Fibroblast of skin of left biceps (primary cell): ENCODE data around the gene SETDB1.
"Not testable (repeated sequence)": the region's sequence is repeated elsewhere in the genome, so short reads cannot be mapped to it uniquely, and the experiment has no call there.

Source experiments
- DNase-seq, 2 experiments: peaks; one replicate each; pipeline ENCODE4 v3.0.0-alpha.2; 2013; ENCODE audit warnings: low read depth in 2 of 2

Gene SETDB1

DNA sequence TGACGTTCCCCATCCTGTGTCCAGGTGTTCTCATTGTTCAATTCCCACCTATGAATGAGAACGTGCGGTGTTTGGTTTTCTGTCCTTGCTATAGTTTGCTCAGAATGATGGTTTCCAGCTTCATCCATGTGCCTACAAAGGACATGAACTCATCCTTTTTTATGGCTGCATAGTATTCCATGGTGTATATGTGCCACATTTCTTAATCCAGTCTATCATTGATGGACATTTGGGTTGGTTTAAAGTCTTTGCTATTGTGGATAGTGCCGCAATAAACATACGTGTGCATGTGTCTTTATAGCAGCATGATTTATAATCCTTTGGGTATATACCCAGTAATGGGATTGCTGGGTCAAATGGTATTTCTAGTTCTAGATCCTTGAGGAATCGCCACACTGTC is 2.6 kb downstream of the SETDB1 start:
- DNase-seq = not testable (repeated sequence)

DNA sequence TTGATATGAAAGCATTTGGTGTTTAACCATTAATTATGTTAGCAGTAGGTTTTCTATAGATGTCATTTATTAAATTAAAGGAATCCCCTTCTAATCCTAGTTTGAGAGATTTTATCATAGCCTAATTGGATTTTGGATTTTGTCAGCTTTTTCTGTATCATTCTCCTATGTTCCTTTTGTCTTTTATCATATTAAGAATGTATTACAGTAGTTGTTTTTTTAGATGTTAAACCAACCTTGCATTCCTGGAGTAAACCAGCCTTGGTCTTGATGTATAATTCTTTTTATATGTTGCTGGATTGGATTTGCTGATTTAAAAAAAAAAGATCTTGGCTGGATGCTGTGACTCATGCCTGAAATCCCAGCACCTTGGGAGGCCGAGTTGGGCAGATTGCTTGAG is 5.6 kb downstream of the SETDB1 start:
- no peak for DNase-seq

DNA sequence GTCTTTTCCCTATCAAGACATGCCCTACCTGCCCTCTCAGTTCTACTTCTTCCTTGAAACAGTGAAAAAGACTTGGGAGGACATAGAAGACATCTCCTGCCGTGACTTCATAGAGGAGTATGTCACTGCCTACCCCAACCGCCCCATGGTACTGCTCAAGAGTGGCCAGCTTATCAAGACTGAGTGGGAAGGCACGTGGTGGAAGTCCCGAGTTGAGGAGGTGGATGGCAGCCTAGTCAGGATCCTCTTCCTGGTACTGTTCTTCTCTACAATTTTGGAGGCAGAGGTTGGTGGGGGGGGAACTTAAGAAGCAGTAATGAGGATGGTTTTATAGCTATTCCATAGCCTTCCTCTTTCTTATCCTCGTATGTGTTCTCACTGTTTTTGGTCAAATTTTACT is 18.7 kb downstream of the SETDB1 start:
- no peak for DNase-seq

DNA sequence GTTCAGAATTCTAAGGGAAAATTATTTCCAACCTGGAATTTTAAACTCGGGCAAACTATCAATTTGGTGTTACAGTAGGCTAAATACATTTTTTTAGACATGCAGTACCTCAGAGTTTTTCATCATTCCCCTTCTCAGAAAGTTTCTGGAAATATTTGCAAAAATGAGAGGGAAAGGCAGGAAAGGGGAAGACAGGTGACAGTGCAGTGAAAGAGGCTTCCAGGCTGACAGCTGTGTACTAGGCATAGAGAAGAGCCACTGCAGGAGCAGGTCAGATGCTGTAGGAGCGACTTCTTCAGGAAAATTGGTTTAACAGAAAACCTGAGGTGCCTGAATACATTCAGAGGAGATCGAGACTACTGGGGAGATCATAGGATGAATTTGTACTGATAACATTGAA is 28.5 kb downstream of the SETDB1 start:
- no peak for DNase-seq

DNA sequence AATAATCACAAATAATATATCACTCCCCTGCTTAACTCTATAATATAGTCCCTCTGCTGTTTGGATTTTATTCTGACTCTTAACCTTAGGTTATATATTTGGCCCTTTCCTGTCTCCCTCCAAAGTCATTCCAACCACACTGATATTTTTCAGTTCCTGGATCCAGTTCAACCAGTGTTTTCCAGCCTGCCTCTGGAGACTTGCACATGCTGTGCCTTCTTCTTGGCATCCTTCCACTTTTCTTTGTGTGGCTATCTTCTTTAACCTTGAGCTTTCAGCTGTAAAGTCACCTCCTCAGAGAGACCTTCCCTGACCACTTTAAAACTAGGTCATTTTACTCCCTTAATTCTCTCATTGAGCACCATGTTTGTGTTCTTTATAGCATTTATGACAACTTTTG is 29.1 kb downstream of the SETDB1 start:
- no peak for DNase-seq

DNA sequence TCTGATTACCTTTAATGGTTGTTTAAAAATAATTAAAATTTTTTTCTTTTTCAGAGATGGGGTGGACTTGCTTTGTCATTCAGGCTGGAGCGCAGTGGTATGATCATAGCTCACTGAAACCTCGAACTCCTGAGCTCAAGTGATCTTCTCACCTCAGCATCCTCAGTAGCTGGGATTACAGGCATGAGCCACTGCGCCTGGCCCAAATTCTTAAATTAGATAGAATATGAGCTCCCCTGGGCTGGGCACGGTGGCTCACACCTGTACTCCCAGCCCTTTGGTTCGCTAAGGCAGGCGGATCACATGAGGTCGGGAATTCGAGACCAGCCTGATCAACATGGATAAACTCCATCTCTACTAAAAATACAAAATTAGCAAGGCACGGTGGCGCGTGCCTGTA is 31.5 kb downstream of the SETDB1 start:
- no peak for DNase-seq

DNA sequence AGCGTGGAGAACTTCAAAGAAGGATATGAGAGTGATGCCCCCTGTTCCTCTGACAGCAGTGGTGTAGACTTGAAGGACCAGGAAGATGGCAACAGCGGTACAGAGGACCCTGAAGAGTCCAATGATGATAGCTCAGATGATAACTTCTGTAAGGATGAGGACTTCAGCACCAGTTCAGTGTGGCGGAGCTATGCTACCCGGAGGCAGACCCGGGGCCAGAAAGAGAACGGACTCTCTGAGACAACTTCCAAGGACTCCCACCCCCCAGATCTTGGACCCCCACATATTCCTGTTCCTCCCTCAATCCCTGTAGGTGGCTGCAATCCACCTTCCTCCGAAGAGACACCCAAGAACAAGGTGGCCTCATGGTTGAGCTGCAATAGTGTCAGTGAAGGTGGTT is 34.5 kb downstream of the SETDB1 start:
- DNase-seq = no peak

DNA sequence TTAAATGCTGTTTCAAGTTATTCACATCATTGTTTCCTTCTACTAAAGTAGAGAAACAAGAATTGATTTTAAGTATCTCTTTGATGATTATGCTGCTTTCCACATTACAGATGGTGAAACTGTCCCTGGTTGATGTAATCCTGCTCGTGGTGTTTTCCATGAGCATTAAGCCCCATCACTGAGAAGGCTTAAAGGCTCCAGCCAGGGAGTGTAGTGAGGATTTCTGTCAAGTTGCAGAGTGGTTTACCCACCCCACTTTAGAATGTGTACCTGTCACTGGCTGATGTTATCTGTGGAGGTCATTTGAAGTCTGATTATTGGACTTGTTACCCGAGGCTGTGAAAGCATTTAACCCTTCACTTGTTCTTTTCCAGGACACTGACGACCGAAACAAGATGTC is 35.6 kb downstream of the SETDB1 start:
- DNase-seq = no peak

DNA sequence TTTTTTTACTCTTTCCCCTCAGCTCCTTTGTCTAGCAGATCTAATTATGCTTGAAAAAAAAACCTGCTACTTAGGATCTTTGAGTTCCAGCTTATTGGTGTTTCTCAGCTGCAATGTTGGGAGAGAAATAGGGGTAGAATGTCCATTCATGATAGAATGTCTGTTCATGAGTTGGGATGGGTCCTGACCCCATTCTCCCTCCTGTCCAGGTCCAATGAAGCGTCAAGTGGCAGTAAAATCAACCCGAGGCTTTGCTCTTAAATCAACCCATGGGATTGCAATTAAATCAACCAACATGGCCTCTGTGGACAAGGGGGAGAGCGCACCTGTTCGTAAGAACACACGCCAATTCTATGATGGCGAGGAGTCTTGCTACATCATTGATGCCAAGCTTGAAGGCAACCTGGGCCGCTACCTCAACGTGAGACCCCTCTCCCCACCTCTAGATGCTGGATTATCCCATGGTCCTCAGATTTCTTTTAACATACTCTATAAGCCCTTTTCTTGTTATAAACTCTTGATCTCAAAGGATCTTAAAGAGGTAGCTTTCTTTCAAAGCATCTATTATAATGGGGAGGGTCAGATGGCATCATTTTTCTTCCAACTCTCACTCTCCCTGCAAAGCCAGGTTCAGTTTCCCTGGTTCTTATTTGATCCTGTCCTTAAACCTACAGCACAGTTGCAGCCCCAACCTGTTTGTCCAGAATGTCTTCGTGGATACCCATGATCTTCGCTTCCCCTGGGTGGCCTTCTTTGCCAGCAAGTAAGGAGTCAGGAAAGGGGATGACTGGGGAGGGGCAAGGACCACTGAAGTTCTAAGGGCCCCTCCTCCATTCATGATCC is 37.4 kb downstream of the SETDB1 start:
- DNase-seq = no peak

DNA sequence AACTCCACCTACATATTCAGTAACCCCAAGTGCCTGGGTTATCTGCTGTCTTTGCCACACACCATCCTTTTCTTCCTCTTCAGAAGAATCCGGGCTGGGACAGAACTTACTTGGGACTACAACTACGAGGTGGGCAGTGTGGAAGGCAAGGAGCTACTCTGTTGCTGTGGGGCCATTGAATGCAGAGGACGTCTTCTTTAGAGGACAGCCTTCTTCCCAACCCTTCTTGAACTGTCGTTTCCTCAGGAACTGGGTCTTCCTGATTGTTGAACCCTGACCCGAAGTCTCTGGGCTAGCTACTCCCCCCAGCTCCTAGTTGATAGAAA is 38.0 kb downstream of the SETDB1 start:
- no peak for DNase-seq

DNA sequence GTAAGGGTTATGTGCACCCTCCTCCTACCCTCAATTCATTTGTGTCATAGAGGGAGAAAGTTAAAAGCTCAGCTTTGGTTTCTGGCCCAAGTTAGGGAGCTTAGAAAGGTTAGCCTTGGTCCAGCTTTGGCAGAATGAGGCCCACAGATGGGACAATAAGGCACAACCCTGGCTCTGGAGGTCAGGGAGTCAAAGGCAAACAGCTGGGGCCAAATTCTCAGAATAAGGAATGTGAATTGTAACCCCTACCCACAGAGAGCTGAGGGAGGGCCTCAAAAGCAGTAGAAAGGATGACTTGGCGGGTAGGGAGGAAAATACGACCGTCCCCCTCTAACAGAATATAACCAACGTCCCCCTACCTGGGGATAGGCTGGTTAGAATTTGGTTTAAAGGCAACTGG is 39.4 kb downstream of the SETDB1 start:
- DNase-seq = no peak

DNA sequence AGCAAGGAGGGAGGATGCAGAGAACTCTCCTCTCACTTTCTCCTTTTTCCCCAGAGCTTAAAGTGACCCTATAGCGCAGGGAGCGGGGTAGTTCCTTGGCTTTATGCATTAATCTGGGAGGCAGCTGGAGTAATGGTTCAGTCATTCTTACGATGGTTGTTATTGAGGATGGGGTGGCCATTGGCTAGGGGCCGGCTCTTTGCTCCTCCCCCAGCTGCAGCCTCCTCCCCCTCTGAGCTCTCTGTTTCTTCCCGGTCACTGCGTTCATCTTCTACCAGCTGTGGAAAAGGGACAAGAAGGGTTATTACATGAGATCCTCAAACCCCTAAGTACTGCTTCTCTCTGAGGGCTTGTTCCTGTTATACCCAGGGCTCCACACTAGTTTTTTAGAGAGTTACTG is 39.8 kb downstream of the SETDB1 start:
- DNase-seq = no peak

DNA sequence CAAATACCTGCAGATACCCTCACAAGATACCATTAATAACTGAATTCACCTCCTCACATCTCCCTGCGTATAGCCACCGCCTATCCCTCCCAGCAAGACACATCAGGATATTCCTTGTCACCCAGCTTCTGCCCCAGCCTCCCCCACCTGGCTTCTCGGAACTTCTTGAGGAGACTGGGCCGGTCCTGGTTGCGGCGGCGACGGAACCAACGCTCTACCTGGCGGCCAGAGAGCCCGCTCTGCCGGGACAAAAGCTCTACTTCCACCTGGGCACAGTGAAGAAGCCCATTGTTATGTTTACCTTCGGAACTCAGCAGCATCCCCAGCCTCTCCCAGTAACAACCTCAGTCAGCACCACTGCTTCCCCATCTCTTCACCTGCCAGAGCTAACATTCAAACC is 41.8 kb downstream of the SETDB1 start:
- DNase-seq = no peak

DNA sequence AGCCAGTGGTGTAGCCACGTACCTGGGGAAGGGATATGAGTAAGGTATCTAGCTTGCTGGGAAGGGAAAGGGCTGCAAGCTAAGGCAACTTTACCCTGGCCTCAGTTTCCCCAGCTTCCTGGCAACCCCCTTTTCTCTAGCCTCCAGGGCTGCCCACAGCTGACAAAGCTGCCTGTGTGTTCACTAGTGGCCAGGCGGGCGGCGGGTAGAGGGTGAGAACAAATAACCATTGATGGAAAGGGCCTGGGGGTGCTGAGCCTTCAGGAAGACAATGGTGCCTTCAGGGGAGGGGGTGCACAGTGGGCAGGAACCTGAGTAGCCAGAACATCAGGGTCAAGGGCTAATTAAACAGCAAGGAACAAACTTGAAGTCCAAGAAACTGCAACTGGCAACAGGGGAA is 42.3 kb downstream of the SETDB1 start:
- no peak for DNase-seq

DNA sequence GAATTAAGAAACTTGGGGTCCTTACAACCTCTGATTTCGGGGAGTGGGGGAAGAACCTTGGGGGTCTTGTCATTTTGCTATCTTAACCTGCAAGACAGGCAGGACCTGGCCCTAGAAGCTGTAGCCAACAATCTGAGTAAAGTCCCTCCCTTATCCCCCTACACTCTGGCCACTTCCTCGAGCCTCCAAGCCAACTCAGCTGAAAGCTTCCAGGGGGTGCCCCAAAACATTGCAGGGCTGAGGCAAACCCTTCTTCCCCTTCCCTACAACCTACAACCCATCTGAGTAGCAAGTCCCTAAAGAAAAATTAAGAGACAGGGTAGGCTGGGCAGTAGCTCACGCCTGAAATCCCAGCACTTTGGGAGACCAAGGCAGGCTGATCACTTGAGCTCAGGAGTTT is 43.5 kb downstream of the SETDB1 start:
- no peak for DNase-seq

DNA sequence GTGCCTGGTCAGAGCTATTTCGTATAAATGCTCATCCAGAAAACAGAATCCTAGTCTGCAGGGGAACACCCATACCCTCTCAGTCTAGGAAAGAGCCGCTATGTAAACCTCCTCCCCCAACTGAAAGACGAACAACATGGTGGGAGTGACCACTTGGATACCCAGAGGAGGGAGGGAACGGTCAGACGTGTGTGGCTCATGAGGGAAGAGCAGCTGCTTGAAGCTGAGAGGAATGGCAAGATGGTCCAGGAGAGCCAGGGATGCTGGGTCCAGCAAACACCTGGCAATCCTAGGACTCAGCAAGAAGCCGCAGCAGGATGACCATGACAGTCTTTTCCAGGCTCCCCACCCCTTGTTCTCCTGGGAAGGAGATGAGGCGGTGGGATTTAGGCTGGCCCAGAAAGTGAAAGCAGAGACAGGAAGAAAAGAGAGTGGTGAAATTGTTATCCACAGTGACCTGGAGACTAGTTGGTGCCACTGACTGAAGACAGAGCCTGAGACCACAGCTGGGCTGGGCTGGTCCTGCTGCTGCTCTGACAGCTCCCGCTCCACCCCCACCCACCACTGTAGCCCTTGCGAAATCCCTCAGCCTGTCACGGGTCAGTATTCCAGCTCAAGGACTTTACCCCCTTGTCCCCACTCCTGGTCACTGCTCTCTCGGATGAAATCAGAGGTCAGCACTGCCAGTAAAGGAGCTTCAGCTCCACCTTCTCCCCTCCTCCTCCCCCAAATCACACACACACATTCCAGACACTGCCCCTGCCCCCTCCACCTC is 44.8 kb downstream of the SETDB1 start:
- no peak for DNase-seq

DNA sequence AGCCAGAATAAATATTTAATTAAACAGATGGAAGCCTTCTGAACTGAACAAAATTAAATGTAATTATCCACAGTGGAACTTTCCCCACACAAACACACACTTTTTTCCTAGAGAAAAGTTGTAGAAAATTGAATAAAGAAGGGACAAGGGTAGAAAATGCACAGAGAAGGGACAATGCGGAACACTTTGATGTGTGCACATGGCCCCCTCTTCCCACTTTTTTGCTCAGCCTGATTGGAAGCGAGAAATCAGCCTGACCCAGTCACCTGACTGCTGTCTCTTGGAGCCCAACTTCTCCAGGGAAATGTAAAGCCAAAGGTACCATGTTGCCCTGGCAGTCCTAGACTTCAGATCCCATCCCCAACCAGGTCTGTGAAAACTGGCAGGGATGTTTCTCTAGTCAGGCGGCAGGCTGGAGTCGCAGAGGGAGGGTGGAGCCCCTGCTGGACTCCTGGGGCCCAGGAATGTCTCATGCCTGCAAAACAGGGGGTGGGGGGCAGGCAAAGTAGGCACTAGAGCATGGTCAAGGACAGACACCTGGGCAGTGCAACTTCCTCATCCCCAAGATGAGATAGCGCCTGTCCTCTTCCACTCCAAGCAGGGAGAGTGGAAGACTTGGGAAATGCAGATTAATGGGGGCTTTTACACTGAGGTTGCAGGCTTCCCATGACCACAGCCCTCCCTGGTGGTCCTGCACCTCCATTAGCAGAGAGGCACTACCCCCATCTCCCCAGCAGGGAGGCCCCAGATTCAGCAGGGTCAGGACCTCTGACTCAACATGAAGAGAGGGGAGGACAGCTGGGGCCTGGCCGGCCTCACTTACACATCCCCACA is 45.6 kb downstream of the SETDB1 start:
- no peak for DNase-seq

DNA sequence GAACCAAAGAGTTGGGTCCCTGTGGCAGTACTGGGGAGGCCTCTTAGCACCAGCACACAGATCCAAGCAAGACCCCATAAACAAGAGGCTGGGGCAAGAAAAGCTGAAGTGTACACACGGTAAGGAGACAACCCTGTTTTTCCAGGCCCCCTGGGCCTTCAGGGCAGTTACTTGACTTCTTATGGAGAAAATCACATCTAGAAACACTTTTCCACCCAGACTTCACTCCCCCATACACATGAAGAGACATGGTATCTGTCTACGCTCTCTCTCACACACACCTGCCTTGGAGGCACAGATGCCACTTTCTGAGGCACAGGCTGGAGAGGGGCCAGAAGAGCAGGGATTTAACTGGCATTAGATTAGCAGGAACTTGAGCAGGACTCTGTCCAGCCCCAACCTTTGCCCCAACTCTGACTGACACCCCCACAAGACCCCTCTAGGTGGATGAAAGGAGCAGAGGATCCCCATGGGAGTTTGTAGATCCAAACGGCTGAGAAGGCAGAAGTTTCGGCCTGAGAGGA is 46.3 kb downstream of the SETDB1 start:
- no peak for DNase-seq

DNA sequence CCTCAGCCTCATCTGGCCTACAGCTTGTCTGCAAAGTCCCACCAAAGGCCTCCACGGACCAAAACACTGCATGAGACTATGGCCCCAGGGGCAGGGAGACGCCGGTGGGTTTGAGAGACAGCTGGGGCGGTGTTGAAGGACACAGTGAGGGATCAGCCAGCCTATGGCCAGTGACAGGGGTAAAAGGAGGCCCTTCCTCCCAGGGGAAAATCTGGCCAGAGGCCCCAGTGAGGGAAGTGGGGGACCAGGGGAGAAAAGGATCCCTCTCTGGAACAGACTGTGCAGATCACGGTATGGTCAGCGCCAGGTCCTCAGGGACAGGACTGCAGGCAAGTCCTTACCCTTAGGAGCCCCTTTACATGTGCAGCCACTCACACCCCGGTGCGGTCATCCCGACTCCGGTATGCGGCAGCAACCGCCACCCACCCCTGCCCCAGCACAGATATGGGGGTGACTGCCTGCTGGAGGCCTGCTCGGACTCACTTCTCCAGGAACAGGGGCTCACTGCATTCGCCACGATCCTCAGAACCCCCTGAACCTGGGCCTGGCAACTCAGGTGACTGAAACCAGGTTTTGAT is 47.2 kb downstream of the SETDB1 start:
- DNase-seq = no peak

DNA sequence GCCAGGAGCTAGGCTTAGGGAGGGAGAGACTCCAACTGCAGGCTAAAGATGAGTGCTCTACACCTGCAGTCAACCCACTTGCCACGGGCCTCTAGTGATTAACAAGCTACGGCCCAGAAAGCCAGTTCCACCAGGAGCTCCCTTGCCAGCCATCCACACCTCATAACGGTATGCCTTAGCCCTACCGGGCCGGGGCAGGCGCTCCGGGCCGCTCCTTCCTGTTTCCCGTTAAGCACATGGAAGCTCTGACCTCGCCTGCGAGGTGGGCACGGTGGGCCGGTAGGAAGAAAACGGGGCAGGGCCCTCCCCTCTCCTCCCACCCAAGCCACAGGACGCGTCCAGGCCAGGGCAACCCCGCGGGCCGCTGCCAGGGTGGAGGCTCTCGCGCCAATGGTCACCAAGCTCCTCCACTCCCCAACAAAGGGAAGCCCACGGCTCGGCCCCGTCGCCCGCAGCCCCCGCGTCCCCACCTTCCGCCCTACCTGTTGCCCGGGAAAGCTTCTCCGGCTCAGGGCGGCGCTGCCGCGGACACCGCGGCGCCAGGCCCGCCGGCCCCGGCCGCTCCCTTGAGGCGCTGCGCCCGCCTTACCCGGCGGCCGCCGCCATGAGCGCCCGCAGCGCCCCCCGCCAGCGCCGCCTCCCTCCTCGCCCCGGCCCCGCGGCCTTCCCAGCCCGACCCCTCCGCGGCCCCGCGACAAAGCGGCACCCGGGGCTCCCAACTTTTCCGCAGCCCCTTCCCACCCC is 47.8 kb downstream of the SETDB1 start:
- DNase-seq = no peak
